GM12878 (cell line): ENCODE results near the gene TOPORS. TPM values are rescaled to one million over a fixed set of nuclear protein-coding genes. Genes with fewer than 3 reads are reported as not detected.

Source experiments
- ATAC-seq: fragments of 200-7000 bp; cut with Tn5 transposase; 3 replicates; pipeline ENCODE4 v1.9.1; 2020; ENCODE audit warnings: mild to moderate bottlenecking, moderate library complexity
- BruUV-seq: library from RNA; stranded (reverse); fragments of 400-500 nt; replicated peaks from 2 replicates; lab custom pipeline; 2021; lab: Mats Ljungman, UMichigan
- CTCF ChIA-PET: fragments of 300-600 bp; sonication (Branson Sonifier 250); formaldehyde crosslinking; extraction: SDS; loops from one replicate; lab custom pipeline; 2021; ENCODE audit warnings: inconsistent platforms; lab: Yijun Ruan, JAX
- POLR2A ChIA-PET: fragments of 350-600 bp; formaldehyde crosslinking; extraction: SDS; loops from one replicate; lab custom pipeline; 2021; ENCODE audit warnings: inconsistent platforms; lab: Charles Lee
- RAD21 ChIA-PET: fragments of 300-600 bp; sonication (Branson Sonifier 250); formaldehyde crosslinking; loops from one replicate; lab custom pipeline; 2023; ENCODE audit warnings: antibody characterized with exemption; ENCODE audit not compliant: unreplicated experiment; lab: Charles Lee
- SMC1A ChIA-PET: fragments of 300-600 bp; sonication (Branson Sonifier 250); formaldehyde crosslinking; loops from one replicate; lab custom pipeline; 2023; ENCODE audit not compliant: unreplicated experiment, uncharacterized antibody; lab: Charles Lee
- DNase-seq: peaks from one replicate; pipeline ENCODE4 v3.0.0-alpha.2; 2011; ENCODE audit warnings: low read depth, low spot score
- FAIRE-seq: peaks from 3 replicates; lab custom pipeline; 2011; peaks lifted over from hg19 to GRCh38; lab: Jason Lieb, UNC
- H2AFZ ChIP-seq: 2 replicates; pipeline ENCODE4 v1.6.0; 2011; ENCODE audit warnings: low read depth, low read length, control low read depth; ENCODE audit not compliant: control insufficient read depth
- H3K27ac ChIP-seq: 2 replicates; pipeline ENCODE4 v1.5.1; 2011; ENCODE audit warnings: control low read depth; ENCODE audit not compliant: control insufficient read depth, insufficient read depth
- H3K27me3 ChIP-seq, 2 experiments: replicated peaks in 1 of 2; 2 replicates each; pipeline versions ENCODE4 v1.6.0 to v1.6.1; 2011; ENCODE audit warnings: low read length in 1 of 2; ENCODE audit not compliant: control insufficient read depth in 2 of 2, insufficient read depth in 2 of 2
- H3K36me3 ChIP-seq, 2 experiments: 2 replicates each; pipeline ENCODE4 v1.5.1; 2011; ENCODE audit warnings: low read length in 1 of 2; ENCODE audit not compliant: control insufficient read depth in 2 of 2, insufficient read depth in 2 of 2
- H3K4me1 ChIP-seq: 2 replicates; pipeline ENCODE4 v1.6.1; 2011; ENCODE audit warnings: mild to moderate bottlenecking, low read length, moderate library complexity, mixed read lengths; ENCODE audit not compliant: control insufficient read depth, insufficient read depth
- H3K4me2 ChIP-seq: 2 replicates; pipeline ENCODE4 v1.6.0; 2011; ENCODE audit warnings: control low read depth; ENCODE audit not compliant: control insufficient read depth, insufficient read depth
- H3K4me3 ChIP-seq: fragments of 200-600 bp; sonication (generic); 2 replicates; pipeline ENCODE4 v1.5.1; 2016
- H3K79me2 ChIP-seq: 2 replicates; pipeline ENCODE4 v1.6.0; 2011; ENCODE audit warnings: low read length; ENCODE audit not compliant: control insufficient read depth, insufficient read depth
- H3K9ac ChIP-seq: 2 replicates; pipeline ENCODE4 v1.8.0; 2011; ENCODE audit warnings: low read length, control low read depth, mixed read lengths; ENCODE audit not compliant: control insufficient read depth, insufficient read depth
- H3K9me3 ChIP-seq: replicated peaks from 3 replicates; pipeline ENCODE4 v1.5.1; 2011; ENCODE audit warnings: mild to moderate bottlenecking, low read length; ENCODE audit not compliant: control insufficient read depth, insufficient read depth
- H4K20me1 ChIP-seq: 2 replicates; pipeline ENCODE4 v1.6.0; 2011; ENCODE audit not compliant: control insufficient read depth, insufficient read depth
- ATF7 ChIP-seq: fragments of 450-650 bp; IDR thresholded peaks from 2 replicates; pipeline ENCODE4 v1.6.1; 2016; ENCODE audit warnings: low read depth, mild to moderate bottlenecking
- E2F4 ChIP-seq: IDR thresholded peaks from 2 replicates; pipeline ENCODE4 v1.6.1; 2012; ENCODE audit warnings: low read depth, low read length, improper control_type of control experiment
- MYB ChIP-seq: fragments of 150-350 bp; IDR thresholded peaks from 2 replicates; pipeline ENCODE4 v1.6.1; 2014; ENCODE audit warnings: mild to moderate bottlenecking, low read depth, low read length, borderline replicate concordance
- MYC ChIP-seq: IDR thresholded peaks from 2 replicates; pipeline ENCODE4 v1.6.1; 2011; ENCODE audit warnings: mild to moderate bottlenecking, low read length, moderate library complexity, inconsistent platforms; ENCODE audit not compliant: insufficient read depth, insufficient replicate concordance, insufficient read length, severe bottlenecking
- NFYB ChIP-seq: IDR thresholded peaks from 2 replicates; pipeline ENCODE4 v1.6.1; 2011; ENCODE audit warnings: low read depth, mild to moderate bottlenecking, low read length, improper control_type of control experiment, moderate library complexity; ENCODE audit not compliant: insufficient read depth
- PAX8 ChIP-seq: fragments of 450-650 bp; IDR thresholded peaks from 2 replicates; pipeline ENCODE4 v1.6.1; 2017; ENCODE audit warnings: mild to moderate bottlenecking, moderate library complexity
- RCOR1 ChIP-seq: conservative IDR thresholded peaks from 2 replicates; pipeline ENCODE4 v1.6.1; 2012; ENCODE audit warnings: low read depth, low read length, improper control_type of control experiment
- ZNF592 ChIP-seq: fragments of 450-650 bp; IDR thresholded peaks from 2 replicates; pipeline ENCODE4 v1.6.1; 2017; ENCODE audit warnings: mild to moderate bottlenecking, moderate library complexity
- WGBS: methylation state at CpG from one replicate; pipeline ENCODE4 v1.1.6; 2016; ENCODE audit warnings: low lambda C conversion rate; ENCODE audit not compliant: insufficient replicate concordance, insufficient coverage; ENCODE audit errors: missing lambda C conversion rate; 5-methylcytosine and 5-hydroxymethylcytosine counted together
- in situ Hi-C: fragments of 300-500 bp; cut with MboI; formaldehyde crosslinking; loops from 9 replicates; pipeline ENCODE4 v1.14.3; 2018; ENCODE audit warnings: mixed read lengths
- intact Hi-C: fragments of 100-400 bp; cut with micrococcal nuclease; formaldehyde crosslinking; loops from one replicate; pipeline ENCODE4 v1.14.2; 2022; ENCODE audit not compliant: unreplicated experiment
- polyA plus RNA-seq, 11 experiments: library from polyadenylated mRNA; depleted of rRNA in 4 of 11; unstranded in 6 of 11; stranded (reverse) in 5 of 11; fragments of >200 nt; fragmentation: Nextera tagmentation in 4 of 11; fragmentation: Illumina TruSeq in 1 of 11; extraction: Ambion mirVana in 4 of 11; extraction: Trizol in 1 of 11; gene quantifications; 1 replicate in 1 of 11; 2 replicates in 10 of 11; pipeline versions ENCODE4 v1.2.1 to v1.2.3, GENCODE V29; 2011 to 2016; ENCODE audit warnings: inconsistent platforms in 2 of 11, missing spikeins in 2 of 11, low read depth in 1 of 11
- total RNA-seq, 4 experiments: library from RNA; depleted of rRNA in 3 of 4; stranded (reverse); fragments of >200 nt in 3 of 4; fragmentation: Illumina TruSeq in 1 of 4; extraction: Trizol in 1 of 4; gene quantifications; 2 replicates each; pipeline versions ENCODE4 v1.2.1 to v1.2.3, GENCODE V29; 2013 to 2021
- TF ChIP-seq, protein P1 (sequence below): IDR thresholded peaks from 2 replicates; pipeline ENCODE4 v1.6.1; 2012; ENCODE audit warnings: low read depth, low read length, improper control_type of control experiment

The TOPORS gene
- total and polyA plus RNA-seq, 10 of the 15 experiments (the other 5 are each of a cell fraction or from before 2014, with no cell fraction given): 6.0 to 27.8 (median 14.3) TPM

DNA sequence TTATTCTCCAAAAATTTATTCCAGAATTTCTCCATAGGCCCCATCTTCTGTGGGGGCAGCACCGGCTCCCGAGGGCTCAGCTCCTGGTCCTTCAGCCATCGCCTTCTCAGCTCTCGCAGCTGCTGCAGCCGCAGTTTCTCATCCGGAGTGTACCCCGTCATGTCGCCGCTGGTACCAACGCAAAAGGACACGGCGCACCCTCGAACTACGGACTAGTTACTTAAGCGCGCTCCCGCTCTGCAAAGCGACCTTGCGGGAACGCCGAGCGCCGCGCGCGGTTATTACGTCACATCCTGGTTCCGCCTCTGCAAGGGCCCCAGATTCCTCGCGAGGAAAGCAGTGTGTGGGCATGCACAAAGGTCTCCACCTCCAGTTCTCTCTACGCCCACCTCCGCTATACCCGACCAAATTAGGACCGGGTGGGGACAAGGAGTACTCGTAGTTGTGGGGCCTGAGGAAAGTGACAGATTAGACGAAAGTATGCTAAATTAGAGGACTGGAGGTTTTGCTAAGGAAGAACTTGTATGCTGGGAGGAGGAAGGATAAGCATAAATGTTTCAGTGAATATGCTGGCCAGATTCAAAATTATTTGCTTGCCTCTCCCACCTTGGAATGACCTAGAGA, 20.6 kb upstream of the TOPORS start, which contains the start of gene NDUFB6 (continued):
- peak; percentile 65 for TF ChIP-seq E2F4
- no peak for TF ChIP-seq MYB

- Histone ChIP-seq H3K36me3 (peaks cover 0 to under 1% of the 10 kb centered on the region in 2 experiments; a peak in 1 of 4 replicates), H3K27me3 (no peaks in the 10 kb centered on the region), H4K20me1 (no peaks in the 10 kb centered on the region), H3K9ac (peak overlapping the region; percentile 88), H3K27ac (peak overlapping the region; percentile 78), H3K4me3 (peak overlapping the region; percentile 85), H3K9me3 (no peaks in the 10 kb centered on the region), H2AFZ (peak overlapping the region; percentile 95), H3K79me2 (peaks cover 32% of the 10 kb centered on the region), H3K4me2 (peak overlapping the region; percentile 83), H3K4me1 (no peaks in the 10 kb centered on the region; the same call in 1 of the 2 replicates)
- in situ Hi-C loops: no loop called here
- under 1% methylated on average over 17 of the region's 17 CpGs for WGBS
- ATAC-seq (peak; percentile 96), FAIRE-seq (peak; percentile 87), DNase-seq (peak; percentile 59)
- BruUV-seq: TSS peak; percentile 77
- intact Hi-C loops: loop anchor here (1.0 to 5.0 kb wide), 4 partner anchors 20 to 193 kb away; partner anchors contain the start of genes SMIM27 and TOPORS
- POLR2A ChIA-PET: interaction anchor here (0.6 to 2.1 kb wide), 5 partner anchors 16 to 427 kb away, joined by 3 to 12 read pairs (median 4); partner anchors contain the start of genes SMIM27 and TOPORS
- SMC1A ChIA-PET: interaction anchor here (0.7 to 4.0 kb wide), 22 partner anchors 9 to 396 kb away, joined by 3 to 100 read pairs (median 4); partner anchors contain the start of genes ACO1, RIGI and TOPORS
- RAD21 ChIA-PET: interaction anchor here (0.8 to 12.1 kb wide), 18 partner anchors 8 to 195 kb away, joined by 3 to 368 read pairs (median 4); partner anchors contain the start of genes ACO1, RIGI, SMIM27 and TOPORS
- CTCF ChIA-PET: interaction anchor here (0.5 to 4.2 kb wide), 31 partner anchors 9 to 396 kb away, joined by 3 to 182 read pairs (median 5); partner anchors contain the start of genes ACO1, RIGI, SMIM27 and TOPORS
- TF ChIP-seq ZNF592: no peak
- TF ChIP-seq ATF7: no peak
- TF ChIP-seq RCOR1: no peak
- TF ChIP-seq PAX8: no peak
- TF ChIP-seq, protein P1, sequence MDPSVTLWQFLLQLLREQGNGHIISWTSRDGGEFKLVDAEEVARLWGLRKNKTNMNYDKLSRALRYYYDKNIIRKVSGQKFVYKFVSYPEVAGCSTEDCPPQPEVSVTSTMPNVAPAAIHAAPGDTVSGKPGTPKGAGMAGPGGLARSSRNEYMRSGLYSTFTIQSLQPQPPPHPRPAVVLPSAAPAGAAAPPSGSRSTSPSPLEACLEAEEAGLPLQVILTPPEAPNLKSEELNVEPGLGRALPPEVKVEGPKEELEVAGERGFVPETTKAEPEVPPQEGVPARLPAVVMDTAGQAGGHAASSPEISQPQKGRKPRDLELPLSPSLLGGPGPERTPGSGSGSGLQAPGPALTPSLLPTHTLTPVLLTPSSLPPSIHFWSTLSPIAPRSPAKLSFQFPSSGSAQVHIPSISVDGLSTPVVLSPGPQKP: no peak
- TF ChIP-seq MYC: no peak
- no peak for TF ChIP-seq NFYB
Observed at GRCh38 chr9:32571969-32572899, 19.8 kb upstream of the TOPORS start.
